ENCODE data around the gene LY6G5C.
"Not testable (repeated sequence)": the region's sequence is repeated elsewhere in the genome, so short reads cannot be mapped to it uniquely, and the experiment has no call there.

Gene LY6G5C

DNA sequence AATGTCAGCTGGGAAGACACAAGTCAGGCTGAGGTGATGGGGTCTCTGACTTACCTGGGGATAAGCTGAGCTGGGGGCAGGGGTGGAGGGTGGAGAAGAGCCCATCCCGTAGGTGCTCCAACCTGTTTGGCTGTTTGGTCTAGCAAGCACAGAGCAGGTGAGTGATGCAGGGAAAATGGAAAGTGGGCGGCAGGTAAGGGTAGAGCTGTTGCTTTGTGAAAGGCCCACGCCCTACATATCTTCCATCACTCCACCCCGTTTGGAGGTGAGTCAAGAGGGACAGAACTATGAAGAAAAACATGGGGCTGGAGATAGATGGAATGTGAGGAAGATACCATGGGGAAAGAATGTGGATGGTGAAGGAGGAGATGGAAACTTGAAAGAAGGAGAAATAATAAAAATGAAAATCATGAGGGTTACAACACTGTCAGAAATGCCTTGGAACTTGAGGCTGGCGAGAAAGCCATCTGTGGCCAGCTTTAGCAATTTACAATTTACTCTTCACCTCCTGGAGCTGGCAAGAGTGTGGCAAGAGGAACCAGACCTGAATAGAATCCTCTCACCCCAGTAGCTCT, 39.4 kb upstream of the LY6G5C start:
- H3K27ac Mint-ChIP-seq = no peak overlapping the region
- no peaks in the 10 kb centered on the region for H3K27me3 Mint-ChIP-seq
- no peak overlapping the region for H3K4me3 Mint-ChIP-seq
- H3K36me3 Mint-ChIP-seq = no peaks in the 10 kb centered on the region
- no peaks in the 10 kb centered on the region for H3K9me3 Mint-ChIP-seq (ENCODE audit: low read depth)
- H3K4me1 Mint-ChIP-seq (ENCODE audit: low read depth) = peaks cover 9% of the 10 kb centered on the region

DNA sequence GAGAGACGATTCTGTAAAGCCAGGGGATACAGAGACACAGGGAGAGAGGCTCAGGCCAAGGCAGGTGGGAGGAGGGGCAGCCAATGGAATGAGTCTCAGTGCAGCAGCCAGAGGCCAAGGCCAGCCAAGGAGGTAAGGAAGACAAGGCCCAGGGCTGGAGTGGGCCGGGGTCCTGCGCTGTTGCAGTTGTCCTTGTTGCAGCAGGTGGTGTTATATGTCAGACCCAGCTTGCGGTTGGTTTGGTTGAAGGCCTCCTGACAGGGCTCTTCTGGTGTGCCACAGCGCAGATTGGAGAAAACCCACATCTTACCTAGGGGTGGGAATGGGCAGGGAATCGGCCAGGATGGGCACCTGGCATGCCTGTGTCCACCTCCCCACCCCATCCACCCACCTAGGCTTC, 38.1 kb upstream of the LY6G5C start:
- no peak overlapping the region for H3K27ac Mint-ChIP-seq
- H3K4me3 Mint-ChIP-seq = no peak overlapping the region
- peaks cover 11% of the 10 kb centered on the region for H3K4me1 Mint-ChIP-seq (ENCODE audit: low read depth)
- H3K36me3 Mint-ChIP-seq = no peaks in the 10 kb centered on the region
- H3K27me3 Mint-ChIP-seq = no peaks in the 10 kb centered on the region
- H3K9me3 Mint-ChIP-seq (ENCODE audit: low read depth) = no peaks in the 10 kb centered on the region

DNA sequence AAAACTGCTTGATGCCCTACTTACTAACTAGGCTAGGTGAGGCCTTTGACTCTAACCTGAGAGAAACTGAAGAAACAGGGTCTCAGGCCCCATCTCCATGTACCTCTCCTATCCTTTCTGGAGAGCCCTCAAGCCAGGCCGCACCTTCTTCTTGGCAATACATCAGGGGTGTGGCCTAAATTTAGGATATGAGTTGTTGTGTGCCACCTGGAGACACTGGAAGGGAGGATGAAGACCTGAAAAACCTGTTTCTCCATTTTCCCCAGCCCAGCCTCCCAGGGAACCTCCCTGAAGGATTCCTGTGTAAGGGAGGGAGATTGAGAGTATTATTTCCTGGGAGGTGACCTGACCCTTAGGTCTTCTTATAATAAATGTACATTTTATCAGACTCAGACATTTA, 37.4 kb upstream of the LY6G5C start:
- no peaks in the 10 kb centered on the region for H3K9me3 Mint-ChIP-seq (ENCODE audit: low read depth)
- no peak overlapping the region for H3K4me3 Mint-ChIP-seq
- H3K4me1 Mint-ChIP-seq (ENCODE audit: low read depth) = peaks cover 10% of the 10 kb centered on the region
- H3K27me3 Mint-ChIP-seq = no peaks in the 10 kb centered on the region
- H3K36me3 Mint-ChIP-seq = no peaks in the 10 kb centered on the region
- H3K27ac Mint-ChIP-seq = no peak overlapping the region

DNA sequence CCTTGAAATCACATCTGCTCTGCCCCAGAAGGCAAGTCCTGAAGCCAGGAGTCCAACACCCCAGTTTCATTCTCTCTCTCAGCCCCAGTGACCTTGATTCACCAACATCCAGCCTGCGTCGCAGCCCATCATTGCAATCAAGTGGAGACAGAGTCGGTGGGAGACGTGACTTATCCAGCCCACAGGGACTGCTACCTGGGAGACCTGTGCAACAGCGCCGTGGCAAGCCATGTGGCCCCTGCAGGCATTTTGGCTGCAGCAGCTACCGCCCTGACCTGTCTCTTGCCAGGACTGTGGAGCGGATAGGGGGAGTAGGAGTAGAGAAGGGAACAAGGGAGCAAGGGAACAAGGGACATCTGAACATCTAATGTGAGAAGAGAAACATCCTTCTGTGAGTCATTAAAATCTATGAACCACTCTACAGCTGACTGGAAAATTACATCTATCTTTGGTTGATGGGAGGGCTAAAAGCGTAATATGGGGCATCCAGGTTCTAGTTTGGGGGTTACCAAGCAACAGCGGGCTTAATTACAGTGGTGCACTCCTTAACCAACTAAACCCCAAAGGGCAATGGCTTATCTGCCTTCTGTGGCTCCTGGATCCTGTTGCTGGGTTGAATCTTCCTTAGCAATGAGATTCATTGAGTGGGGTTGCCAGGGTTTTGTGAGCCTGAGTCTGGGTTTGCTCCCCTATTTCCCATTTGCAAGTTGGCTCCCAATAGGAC, 36.8 kb upstream of the LY6G5C start:
- H3K4me3 Mint-ChIP-seq = no peak overlapping the region
- no peaks in the 10 kb centered on the region for H3K9me3 Mint-ChIP-seq (ENCODE audit: low read depth)
- peaks cover 10% of the 10 kb centered on the region for H3K4me1 Mint-ChIP-seq (ENCODE audit: low read depth)
- no peaks in the 10 kb centered on the region for H3K36me3 Mint-ChIP-seq
- H3K27ac Mint-ChIP-seq = no peak overlapping the region
- H3K27me3 Mint-ChIP-seq = no peaks in the 10 kb centered on the region

DNA sequence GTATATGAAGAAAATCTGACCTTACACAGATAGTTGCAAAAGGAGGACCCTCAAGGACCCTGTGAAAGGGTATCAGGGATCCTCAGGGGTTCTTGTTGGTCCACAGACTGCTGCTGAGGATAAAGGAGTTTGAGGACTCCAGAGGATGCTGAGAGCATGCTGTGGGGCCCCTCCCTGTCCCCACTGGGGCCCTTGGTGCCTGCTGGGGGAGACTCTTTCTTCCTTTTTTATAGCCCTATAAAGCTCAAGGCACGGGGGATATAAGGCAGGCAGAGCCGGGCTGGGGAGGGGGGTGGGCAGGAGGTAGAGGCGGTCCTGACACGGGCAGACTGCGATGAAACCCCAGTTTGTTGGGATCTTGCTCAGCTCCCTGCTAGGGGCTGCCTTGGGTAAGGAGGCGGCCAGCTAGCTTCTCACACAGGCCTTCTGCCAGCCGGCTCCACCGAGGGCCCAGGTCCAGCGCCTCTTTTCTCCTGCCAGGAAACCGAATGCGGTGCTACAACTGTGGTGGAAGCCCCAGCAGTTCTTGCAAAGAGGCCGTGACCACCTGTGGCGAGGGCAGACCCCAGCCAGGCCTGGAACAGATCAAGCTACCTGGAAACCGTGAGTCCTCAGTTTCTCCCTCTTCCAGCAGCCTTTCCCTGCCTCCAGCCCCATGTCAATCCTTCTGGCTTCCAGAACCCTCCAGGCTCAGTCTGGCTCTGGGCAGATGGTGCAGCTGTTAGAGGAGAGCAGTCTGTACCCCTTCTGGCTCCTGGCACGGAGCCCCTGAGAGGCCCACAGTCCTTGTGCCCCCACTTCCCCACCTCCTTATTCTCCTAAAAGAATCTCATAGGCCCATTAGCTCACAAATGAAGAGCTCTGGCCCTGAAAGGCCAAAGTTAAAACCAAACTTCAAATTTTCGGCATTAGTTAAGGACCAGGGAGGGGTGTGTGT, 34.4 kb upstream of the LY6G5C start, which contains the start of gene LY6G6D:
Gene LY6G6D (plus strand): TSS at position 327 of the 937 bp plus-strand sequence. CDS start 8 bp downstream, at position 335.
- H3K9me3 Mint-ChIP-seq (ENCODE audit: low read depth) = no peaks in the 10 kb centered on the region

DNA sequence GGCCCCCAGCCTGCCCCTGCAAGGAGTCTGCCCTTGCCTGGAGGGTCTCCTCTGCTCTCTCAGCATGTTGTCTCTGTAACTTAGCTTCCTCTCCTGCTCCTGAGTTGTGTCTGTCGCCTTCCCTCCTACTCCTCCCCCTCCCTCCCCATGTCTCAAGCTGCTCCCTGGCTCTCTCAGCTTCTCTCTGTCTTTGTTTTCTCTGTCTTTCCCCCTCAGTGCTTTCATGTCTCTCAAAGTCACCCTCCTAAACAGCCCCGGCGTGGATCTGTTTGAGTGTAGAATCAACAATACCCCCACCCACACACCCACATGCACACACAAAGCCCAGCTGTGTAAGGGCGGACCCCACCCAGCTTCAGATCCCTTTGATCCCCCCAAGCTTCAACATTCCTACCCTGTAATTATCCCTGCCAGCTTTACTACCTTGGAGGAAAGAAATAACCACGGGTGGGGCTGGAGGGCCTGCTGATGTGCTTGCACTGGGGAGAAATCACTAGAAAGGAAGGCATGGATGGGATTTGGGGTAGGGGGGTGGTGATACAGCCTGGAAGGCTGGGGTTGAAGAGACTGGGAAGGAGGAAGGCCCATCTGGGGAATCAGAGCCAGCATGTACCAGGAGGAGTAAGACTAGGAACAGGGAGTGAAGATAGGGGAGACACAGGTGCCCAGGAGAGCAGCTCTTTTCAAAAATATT, 33.3 kb upstream of the LY6G5C start:
- Mint-ChIP-seq H3K27me3 (no peaks in the 10 kb centered on the region), H3K4me3 (no peak overlapping the region), H3K27ac (no peak overlapping the region), H3K9me3 (ENCODE audit: low read depth) (no peaks in the 10 kb centered on the region), H3K36me3 (no peaks in the 10 kb centered on the region), H3K4me1 (ENCODE audit: low read depth) (peaks cover 17% of the 10 kb centered on the region)

More for the DNA sequence above, 34.4 kb upstream of the LY6G5C start, which contains the start of gene LY6G6D:
- H3K4me3 Mint-ChIP-seq = no peak within 1 kb of the TSS
- peaks cover 17% of the 10 kb centered on the region for H3K4me1 Mint-ChIP-seq (ENCODE audit: low read depth)
- no peak within 1 kb of the TSS for H3K27ac Mint-ChIP-seq
- H3K36me3 Mint-ChIP-seq = no peaks in the 10 kb centered on the region
- H3K27me3 Mint-ChIP-seq = no peaks in the 10 kb centered on the region

DNA sequence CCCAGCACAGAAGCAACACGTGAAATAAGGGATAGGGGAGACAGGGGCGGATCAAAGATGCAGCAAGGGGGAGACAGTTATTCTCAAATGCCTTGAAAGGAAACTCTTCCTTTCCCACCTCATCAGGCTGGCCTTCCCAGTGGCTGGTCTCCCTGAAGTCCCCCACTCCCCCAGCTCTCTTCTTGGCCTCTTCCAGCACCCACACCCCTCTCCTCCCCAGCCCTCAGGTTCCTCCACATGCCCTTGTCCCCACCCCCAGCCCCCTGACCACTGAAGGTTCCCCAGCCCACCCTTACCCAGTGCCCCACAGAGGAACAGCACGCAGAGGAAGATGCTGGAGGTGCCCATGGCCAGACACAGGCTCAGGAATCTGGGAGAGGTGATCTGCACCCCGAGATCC, 32.6 kb upstream of the LY6G5C start:
- Mint-ChIP-seq H3K36me3 (no peaks in the 10 kb centered on the region), H3K9me3 (ENCODE audit: low read depth) (no peaks in the 10 kb centered on the region), H3K27ac (no peak overlapping the region), H3K4me1 (ENCODE audit: low read depth) (peaks cover 17% of the 10 kb centered on the region), H3K4me3 (no peak overlapping the region), H3K27me3 (no peaks in the 10 kb centered on the region)

DNA sequence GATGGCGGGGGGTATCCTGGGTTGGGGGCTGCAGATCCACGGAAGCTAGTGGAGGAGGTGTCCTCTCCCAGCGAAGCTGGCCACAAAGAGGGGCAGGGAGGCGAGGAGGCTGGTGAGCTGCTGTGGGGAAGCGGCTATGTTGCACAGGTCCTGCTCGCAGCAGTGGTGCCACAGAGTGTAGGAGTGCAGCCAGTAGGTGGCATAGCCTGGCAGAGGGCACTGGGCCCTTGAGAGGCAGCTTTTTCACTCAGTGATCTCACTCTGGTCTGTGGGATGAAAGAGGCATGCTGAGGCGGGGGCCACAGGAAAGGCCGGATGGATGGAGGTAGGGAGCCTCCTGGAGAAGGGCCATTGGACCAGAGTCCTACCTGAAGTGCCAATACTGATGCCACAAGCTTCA, 31.4 kb upstream of the LY6G5C start:
- Mint-ChIP-seq H3K4me3 (no peak overlapping the region), H3K27me3 (no peaks in the 10 kb centered on the region), H3K36me3 (no peaks in the 10 kb centered on the region), H3K27ac (no peak overlapping the region), H3K4me1 (ENCODE audit: low read depth) (peaks cover 17% of the 10 kb centered on the region), H3K9me3 (ENCODE audit: low read depth) (no peaks in the 10 kb centered on the region)

DNA sequence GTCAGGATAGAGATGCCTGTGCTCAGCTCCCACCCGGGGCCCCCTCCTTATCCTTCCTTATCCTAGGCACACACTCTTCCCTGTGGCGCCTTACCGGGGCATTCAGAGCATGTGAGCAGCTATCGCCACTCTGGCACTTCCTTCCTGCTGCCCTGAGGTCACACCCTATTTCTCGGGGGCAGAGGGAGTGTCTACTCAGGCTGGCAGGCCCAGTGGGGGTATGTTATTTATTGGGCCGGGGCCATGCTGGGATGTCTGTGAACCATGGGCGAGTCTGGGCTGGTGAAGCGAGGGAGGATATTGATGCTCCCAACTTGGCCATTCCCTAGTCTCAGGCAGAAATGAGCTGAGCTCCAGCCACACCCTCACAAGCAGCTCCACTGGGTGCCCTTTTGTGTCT, 30.4 kb upstream of the LY6G5C start:
- H3K36me3 Mint-ChIP-seq = no peaks in the 10 kb centered on the region
- peaks cover 17% of the 10 kb centered on the region for H3K4me1 Mint-ChIP-seq (ENCODE audit: low read depth)
- H3K4me3 Mint-ChIP-seq = no peak overlapping the region
- H3K27ac Mint-ChIP-seq = no peak overlapping the region
- H3K27me3 Mint-ChIP-seq = no peaks in the 10 kb centered on the region
- no peaks in the 10 kb centered on the region for H3K9me3 Mint-ChIP-seq (ENCODE audit: low read depth)

DNA sequence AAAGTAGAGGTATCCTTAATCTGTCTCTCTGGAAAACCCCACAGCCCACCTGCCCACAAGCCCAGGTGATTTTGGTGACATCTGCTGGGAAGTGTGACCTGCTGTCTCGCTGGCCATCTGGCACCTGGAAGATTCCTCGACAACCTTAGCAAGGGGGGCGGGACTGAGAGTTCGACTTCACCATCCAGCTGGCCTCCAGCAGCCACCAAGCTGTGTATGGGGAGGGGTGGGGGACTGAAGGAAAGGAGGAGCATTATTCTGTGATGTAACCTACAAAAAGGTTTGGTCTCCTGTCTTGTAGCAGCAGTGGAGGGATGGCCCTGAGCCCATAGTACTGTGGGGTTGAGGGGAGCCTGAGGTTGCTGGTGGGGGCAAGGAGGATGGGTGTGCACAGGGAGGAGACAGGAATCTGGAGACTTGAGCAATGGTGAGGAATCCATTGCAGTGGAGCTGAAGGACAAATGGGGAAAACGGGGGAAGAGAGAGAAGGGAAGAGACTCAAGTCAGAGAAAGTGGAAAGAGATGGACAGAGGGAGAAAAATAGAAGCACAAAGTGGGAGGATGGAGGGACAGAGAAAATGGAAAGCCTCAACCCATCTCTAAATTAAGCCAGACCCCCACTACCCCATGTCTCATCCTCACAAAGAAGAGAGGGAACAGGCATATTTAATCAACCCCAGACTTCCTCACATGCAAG, 29.8 kb upstream of the LY6G5C start:
- Mint-ChIP-seq H3K27me3 (no peaks in the 10 kb centered on the region), H3K36me3 (no peaks in the 10 kb centered on the region), H3K9me3 (ENCODE audit: low read depth) (no peaks in the 10 kb centered on the region), H3K27ac (no peak overlapping the region), H3K4me3 (no peak overlapping the region), H3K4me1 (ENCODE audit: low read depth) (peaks cover 17% of the 10 kb centered on the region)

DNA sequence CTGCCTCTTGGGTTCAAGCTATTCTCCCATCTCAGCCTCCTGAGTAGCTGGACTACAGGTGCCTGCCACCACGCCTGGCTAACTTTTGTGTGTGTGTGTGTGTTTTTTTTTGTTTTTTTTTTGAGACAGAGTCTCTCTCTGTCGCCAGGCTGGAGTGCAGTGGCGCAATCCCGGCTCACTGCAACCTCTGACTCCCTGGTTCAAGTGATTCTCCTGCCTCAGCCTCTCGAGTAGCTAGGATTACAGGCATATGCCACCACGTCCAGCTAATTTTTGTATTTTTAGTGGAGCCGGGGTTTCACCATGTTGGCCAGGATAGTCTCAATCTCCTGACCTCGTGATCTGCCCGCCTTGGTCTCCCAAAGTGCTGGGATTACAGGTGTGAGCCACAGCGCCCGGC, 28.3 kb upstream of the LY6G5C start:
- not testable (repeated sequence) for H3K36me3 Mint-ChIP-seq; H3K27ac Mint-ChIP-seq; H3K4me3 Mint-ChIP-seq; H3K9me3 Mint-ChIP-seq (ENCODE audit: low read depth); H3K27me3 Mint-ChIP-seq
- peaks cover 14% of the 10 kb centered on the region for H3K4me1 Mint-ChIP-seq (ENCODE audit: low read depth)

DNA sequence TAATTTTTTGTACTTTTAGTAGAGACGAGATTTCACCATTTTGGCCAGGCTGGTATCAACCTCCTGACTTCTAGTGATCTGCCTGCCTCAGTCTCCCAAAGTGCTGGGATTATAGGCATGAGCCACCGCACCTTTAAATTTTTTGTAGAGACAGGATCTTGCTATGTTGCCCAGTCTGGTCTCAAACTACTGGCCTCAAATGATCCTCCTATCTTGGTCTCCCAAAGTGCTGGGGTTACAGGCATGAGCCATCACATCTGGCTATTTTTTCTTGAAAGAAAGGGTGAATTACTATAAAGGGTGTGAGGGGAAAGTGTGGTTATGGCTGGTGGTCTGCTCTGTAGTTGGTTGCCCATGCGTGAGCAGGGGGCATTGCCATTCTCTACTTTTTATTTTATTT, 27.4 kb upstream of the LY6G5C start:
- H3K27me3 Mint-ChIP-seq = no peaks in the 10 kb centered on the region
- H3K36me3 Mint-ChIP-seq = peaks cover 2% of the 10 kb centered on the region
- no peak overlapping the region for H3K27ac Mint-ChIP-seq
- H3K4me1 Mint-ChIP-seq (ENCODE audit: low read depth) = peaks cover 14% of the 10 kb centered on the region
- H3K4me3 Mint-ChIP-seq = no peak overlapping the region
- H3K9me3 Mint-ChIP-seq (ENCODE audit: low read depth) = no peaks in the 10 kb centered on the region

DNA sequence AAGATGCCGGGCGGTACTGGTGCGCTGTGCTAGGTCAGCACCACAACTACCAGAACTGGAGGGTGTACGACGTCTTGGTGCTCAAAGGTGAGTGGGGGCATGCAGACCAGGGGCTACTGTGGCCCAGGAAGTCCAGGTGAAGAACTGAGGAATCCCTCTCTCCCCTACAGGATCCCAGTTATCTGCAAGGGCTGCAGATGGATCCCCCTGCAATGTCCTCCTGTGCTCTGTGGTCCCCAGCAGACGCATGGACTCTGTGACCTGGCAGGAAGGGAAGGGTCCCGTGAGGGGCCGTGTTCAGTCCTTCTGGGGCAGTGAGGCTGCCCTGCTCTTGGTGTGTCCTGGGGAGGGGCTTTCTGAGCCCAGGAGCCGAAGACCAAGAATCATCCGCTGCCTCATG, 26.8 kb upstream of the LY6G5C start:
- H3K27ac Mint-ChIP-seq = no peak overlapping the region
- H3K4me1 Mint-ChIP-seq (ENCODE audit: low read depth) = peaks cover 14% of the 10 kb centered on the region

DNA sequence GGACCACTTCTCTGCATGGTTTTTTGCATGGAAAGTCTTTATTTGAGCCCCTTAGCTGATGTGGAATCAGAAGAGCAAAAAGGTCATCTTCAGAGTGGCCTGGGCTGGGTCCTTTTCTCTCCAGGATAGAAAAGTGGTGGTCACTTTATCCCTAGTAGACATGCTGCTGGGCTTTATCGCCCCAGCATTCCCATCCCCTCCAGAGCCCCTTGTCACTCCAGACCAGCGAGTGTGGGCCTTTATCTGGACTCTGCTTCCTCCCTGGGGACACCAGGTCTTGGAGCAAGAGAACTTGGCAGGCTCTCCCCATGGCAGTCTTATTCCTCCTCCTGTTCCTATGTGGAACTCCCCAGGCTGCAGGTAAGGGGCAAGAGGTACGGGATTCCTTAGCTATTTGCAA, 25.7 kb upstream of the LY6G5C start, which contains the start of gene LY6G6F:
Gene LY6G6F (plus strand): TSS at position 268 of the 400 bp plus-strand sequence. CDS start 41 bp downstream, at position 309.
- Mint-ChIP-seq H3K27me3 (no peaks in the 10 kb centered on the region), H3K4me3 (no peak within 1 kb of the TSS), H3K9me3 (ENCODE audit: low read depth) (no peaks in the 10 kb centered on the region), H3K4me1 (ENCODE audit: low read depth) (peaks cover 24% of the 10 kb centered on the region), H3K36me3 (peaks cover 2% of the 10 kb centered on the region), H3K27ac (no peak within 1 kb of the TSS)

More for the DNA sequence above, 26.8 kb upstream of the LY6G5C start:
- Mint-ChIP-seq H3K27me3 (no peaks in the 10 kb centered on the region), H3K9me3 (ENCODE audit: low read depth) (no peaks in the 10 kb centered on the region), H3K36me3 (peaks cover 2% of the 10 kb centered on the region), H3K4me3 (no peak overlapping the region)
